ENCODE data around the gene SDK1.

- TF ChIP-seq CTCF (IDR thresholded peaks at IDR 0.05): no peak
- no peak for TF ChIP-seq POLR2AphosphoS5 (IDR thresholded peaks at IDR 0.05)
- no peak for TF ChIP-seq POLR2A (IDR thresholded peaks at IDR 0.05)
Measured at GRCh38 chr7:4166807-4167206, 865.8 kb downstream of the SDK1 start.
